Type B pancreatic cell (in vitro differentiated cells): Measurements from ENCODE around the gene PXMP4. TPM values are rescaled to one million over a fixed set of nuclear protein-coding genes. Genes with fewer than 3 reads are reported as not detected.

Experiments used
- DNase-seq: peaks from one replicate; pipeline ENCODE4 v3.0.0; 2021; ENCODE audit warnings: mixed read lengths; ENCODE audit not compliant: unreplicated experiment; ENCODE audit errors: extremely low spot score
- H3K27ac Mint-ChIP-seq: 2 replicates; pipeline ENCODE4 v1.8.0; 2021; ENCODE audit warnings: mild to moderate bottlenecking, mixed read lengths
- H3K27me3 Mint-ChIP-seq: 2 replicates; pipeline ENCODE4 v1.8.0; 2021; ENCODE audit warnings: mixed read lengths
- H3K36me3 Mint-ChIP-seq: 2 replicates; pipeline ENCODE4 v1.8.0; 2021; ENCODE audit warnings: mixed read lengths
- H3K4me1 Mint-ChIP-seq: one replicate; pipeline ENCODE4 v1.8.0; 2021; ENCODE audit warnings: mixed read lengths; ENCODE audit not compliant: unreplicated experiment
- H3K4me3 Mint-ChIP-seq: 2 replicates; pipeline ENCODE4 v1.8.0; 2021; ENCODE audit warnings: mild to moderate bottlenecking, mixed read lengths
- H3K9me3 Mint-ChIP-seq: 2 replicates; pipeline ENCODE4 v1.8.0; 2021; ENCODE audit warnings: mixed read lengths
- total RNA-seq: library from RNA; stranded (reverse); gene quantifications from 2 replicates; pipeline ENCODE4 v1.2.1, GENCODE V29; 2021; ENCODE audit warnings: low replicate concordance
- TF ChIP-seq, protein P1 (sequence below): fragments of 200-600 bp; sonication (generic); conservative IDR thresholded peaks from 2 replicates; pipeline ENCODE4 v1.5.0; 2021; ENCODE audit warnings: antibody characterized with exemption, mild to moderate bottlenecking

PXMP4 gene
- total RNA-seq, 1 donor from 2014 or later = 10.3 TPM

DNA sequence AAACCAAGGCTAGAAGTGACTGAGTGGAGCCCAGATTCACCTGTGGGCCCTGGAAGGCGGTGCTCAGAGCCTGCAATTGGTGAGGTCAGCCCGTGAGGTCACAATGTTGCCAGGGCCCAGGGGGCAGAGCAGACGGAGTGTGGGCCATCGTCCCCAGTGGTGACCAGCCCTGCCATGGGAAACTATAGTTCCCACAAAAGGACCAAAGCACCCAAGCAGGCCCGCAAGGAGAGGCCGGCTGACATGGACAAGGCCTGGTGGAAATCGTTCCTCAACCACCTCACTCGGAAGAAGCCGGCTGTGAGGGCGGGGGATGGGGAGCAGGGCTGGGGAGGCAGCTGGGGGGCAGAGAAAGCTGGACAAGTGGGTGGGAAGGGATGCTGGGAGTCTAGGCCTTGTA lies 57.9 kb downstream of the PXMP4 start, which contains the start of gene C20orf144:
C20orf144 (plus strand) TSS at position 156 of the 400 bp plus-strand sequence; CDS start at position 175, 19 bp downstream.
- Mint-ChIP-seq H3K36me3 (peaks cover 3% of the 10 kb centered on the region), H3K9me3 (no peaks in the 10 kb centered on the region), H3K27ac (peak within 1 kb of the TSS; percentile 80), H3K4me3 (peak within 1 kb of the TSS; percentile 96), H3K27me3 (no peaks in the 10 kb centered on the region), H3K4me1 (peaks cover 33% of the 10 kb centered on the region)
- TF ChIP-seq, protein P1, sequence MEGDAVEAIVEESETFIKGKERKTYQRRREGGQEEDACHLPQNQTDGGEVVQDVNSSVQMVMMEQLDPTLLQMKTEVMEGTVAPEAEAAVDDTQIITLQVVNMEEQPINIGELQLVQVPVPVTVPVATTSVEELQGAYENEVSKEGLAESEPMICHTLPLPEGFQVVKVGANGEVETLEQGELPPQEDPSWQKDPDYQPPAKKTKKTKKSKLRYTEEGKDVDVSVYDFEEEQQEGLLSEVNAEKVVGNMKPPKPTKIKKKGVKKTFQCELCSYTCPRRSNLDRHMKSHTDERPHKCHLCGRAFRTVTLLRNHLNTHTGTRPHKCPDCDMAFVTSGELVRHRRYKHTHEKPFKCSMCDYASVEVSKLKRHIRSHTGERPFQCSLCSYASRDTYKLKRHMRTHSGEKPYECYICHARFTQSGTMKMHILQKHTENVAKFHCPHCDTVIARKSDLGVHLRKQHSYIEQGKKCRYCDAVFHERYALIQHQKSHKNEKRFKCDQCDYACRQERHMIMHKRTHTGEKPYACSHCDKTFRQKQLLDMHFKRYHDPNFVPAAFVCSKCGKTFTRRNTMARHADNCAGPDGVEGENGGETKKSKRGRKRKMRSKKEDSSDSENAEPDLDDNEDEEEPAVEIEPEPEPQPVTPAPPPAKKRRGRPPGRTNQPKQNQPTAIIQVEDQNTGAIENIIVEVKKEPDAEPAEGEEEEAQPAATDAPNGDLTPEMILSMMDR = no peak
- DNase-seq = no peak

DNA sequence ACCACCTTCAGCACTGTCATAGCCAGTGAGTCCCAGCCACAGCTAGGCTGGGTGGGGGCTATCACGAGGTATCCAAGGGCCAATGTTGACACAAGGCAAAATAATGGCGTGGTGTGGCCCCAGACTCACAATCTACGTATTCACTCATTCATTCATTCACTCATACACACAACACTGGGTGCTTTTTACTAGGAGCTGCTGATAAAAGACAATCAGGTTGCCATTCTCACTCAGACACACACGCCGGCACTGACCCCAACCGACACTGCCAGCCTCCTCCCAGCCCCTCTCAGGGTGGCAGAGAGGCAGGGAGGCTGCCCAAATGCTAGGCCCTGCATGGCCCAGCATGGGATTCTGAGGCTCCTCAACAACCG lies 59.4 kb downstream of the PXMP4 start:
- no peaks in the 10 kb centered on the region for H3K27me3 Mint-ChIP-seq
- peak overlapping the region; percentile 31 for H3K27ac Mint-ChIP-seq
- no peak overlapping the region for H3K4me3 Mint-ChIP-seq
- no peaks in the 10 kb centered on the region for H3K36me3 Mint-ChIP-seq
- no peaks in the 10 kb centered on the region for H3K9me3 Mint-ChIP-seq
- DNase-seq = no peak
- H3K4me1 Mint-ChIP-seq = peaks cover 25% of the 10 kb centered on the region
- TF ChIP-seq, protein P1 = no peak

DNA sequence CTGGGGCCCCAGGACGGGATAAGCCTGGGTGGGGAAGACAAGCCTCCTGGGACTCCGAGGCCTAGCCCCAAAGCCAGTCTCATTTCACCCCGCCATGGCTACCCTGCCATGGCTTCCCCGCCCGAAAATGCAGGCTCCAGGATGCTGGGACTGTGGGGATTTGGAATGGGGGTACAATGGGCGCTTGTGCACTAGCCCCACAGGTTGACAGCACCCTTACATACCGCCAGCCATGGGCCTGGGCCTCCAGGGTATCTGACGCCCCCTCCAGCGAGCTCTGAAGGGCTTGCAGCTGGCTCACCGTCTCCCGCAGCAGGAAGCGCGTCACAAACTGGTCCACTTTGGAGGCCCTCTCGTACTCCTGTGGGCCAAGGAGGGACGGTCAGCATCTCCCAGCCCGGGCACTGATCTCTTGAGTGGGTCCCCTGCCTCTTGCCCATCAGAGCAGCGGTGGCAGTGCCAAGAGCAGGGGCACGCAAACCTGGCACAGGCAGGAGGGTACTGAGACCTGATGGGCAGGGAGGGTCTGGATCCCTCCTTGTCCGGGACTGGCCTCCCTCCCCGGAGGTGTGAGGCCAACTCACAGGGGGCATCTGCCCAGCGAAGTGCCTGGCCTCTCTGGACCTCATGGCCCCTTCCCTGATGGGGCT lies 60.0 kb downstream of the PXMP4 start:
- Mint-ChIP-seq H3K4me1 (peaks cover 21% of the 10 kb centered on the region), H3K27me3 (no peaks in the 10 kb centered on the region), H3K27ac (no peak overlapping the region), H3K4me3 (no peak overlapping the region), H3K36me3 (no peaks in the 10 kb centered on the region), H3K9me3 (no peaks in the 10 kb centered on the region)
- TF ChIP-seq, protein P1 = no peak
- no peak for DNase-seq

DNA sequence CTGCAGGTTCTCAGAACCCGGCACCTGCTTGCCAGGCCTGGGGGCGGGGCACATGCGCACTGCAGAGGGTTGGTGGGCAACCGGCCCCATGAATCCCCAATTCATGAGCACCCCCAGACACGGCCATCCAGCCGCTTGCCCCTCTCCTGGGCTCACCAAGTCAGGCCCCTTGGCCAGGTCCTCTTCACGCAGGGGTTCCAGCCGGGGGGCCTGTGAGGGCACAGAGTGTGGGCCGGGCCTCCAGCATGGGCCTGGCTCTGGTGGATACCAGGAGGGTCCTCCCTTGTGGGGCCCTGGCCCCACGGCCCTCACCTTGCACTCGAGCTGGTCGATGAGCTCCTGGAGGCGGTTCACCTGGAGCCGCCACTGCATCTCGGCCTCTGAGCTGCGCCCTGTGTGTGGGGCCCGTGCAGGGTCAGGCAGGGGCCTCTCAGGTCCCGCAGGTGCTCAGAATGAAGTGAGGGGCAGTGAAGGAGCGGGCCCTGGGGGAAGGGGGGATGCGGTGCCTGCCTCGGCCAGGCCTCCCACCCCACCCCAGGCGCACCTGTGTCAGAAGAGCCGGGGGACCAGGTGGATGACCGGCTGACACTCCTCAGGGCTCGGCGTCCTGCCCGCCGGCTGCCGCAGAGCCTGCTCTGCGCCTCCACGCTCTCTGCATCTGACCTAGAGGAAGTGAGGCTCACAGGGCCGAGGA lies 60.6 kb downstream of the PXMP4 start:
- Mint-ChIP-seq H3K27me3 (no peaks in the 10 kb centered on the region), H3K4me1 (peaks cover 21% of the 10 kb centered on the region), H3K27ac (peak overlapping the region; percentile 58), H3K4me3 (no peak overlapping the region), H3K9me3 (no peaks in the 10 kb centered on the region), H3K36me3 (no peaks in the 10 kb centered on the region)
- TF ChIP-seq, protein P1 = no peak
- DNase-seq = no peak

DNA sequence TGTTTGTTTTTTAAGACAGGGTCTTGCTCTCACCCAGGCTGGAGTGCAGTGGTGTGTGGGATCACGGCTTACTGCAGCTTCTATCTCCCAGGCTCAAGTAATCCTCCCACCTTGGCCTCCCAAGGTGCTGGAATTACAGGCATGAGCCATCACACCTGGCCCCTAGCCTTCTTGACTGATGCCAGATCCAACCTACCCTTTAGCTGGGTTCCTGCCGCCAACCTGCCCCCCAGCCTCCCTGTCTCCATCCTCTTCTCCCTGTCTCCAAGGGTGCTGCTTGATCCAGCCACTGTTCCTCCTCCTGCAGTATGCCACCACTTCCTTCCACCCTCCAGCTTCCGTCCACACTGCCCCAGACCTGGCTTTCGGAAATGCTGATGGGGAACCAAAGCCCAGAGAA lies 61.2 kb downstream of the PXMP4 start:
- Mint-ChIP-seq H3K4me1 (peaks cover 23% of the 10 kb centered on the region), H3K9me3 (no peaks in the 10 kb centered on the region), H3K36me3 (no peaks in the 10 kb centered on the region), H3K4me3 (peak overlapping the region; percentile 32), H3K27ac (peak overlapping the region; percentile 58), H3K27me3 (no peaks in the 10 kb centered on the region)
- TF ChIP-seq, protein P1 = no peak
- no peak for DNase-seq
